IMR-90 (cell line): ENCODE measurements around the gene C21orf91. TPM values are rescaled to one million over a fixed set of nuclear protein-coding genes. Genes with fewer than 3 reads are reported as not detected.

Experiments used
- ATAC-seq: fragments of 200-7000 bp; cut with Tn5 transposase; 2 replicates; pipeline ENCODE4 v1.9.1; 2020; ENCODE audit warnings: low read depth, mild to moderate bottlenecking, moderate library complexity
- BruUV-seq: library from RNA; stranded (reverse); fragments of 400-500 nt; replicated peaks from 2 replicates; lab custom pipeline; 2021; lab: Mats Ljungman, UMichigan
- CTCF ChIA-PET: fragments of 300-600 bp; formaldehyde crosslinking; extraction: SDS; loops from one replicate; lab custom pipeline; 2021; ENCODE audit warnings: antibody characterized with exemption; lab: Yijun Ruan, JAX
- POLR2A ChIA-PET: fragments of 300-600 bp; sonication (Branson Sonifier 250); formaldehyde crosslinking; loops from one replicate; lab custom pipeline; 2022; ENCODE audit warnings: antibody characterized with exemption; ENCODE audit not compliant: unreplicated experiment; lab: Charles Lee
- DNase-seq: peaks from one replicate; pipeline ENCODE4 v3.0.0; 2013
- H2AFZ ChIP-seq: replicated peaks from 2 replicates; pipeline ENCODE3; 2013; ENCODE audit warnings: low read length, mild to moderate bottlenecking; ENCODE audit not compliant: poor library complexity
- H2AK5ac ChIP-seq: 2 replicates; pipeline ENCODE4 v1.6.1; 2013; ENCODE audit warnings: low read depth, low read length, inconsistent platforms
- H2AK9ac ChIP-seq: replicated peaks from 2 replicates; pipeline ENCODE3; 2013; ENCODE audit warnings: mild to moderate bottlenecking, low read depth, low read length, moderate library complexity; ENCODE audit not compliant: poor library complexity
- H2BK120ac ChIP-seq: 2 replicates; pipeline ENCODE4 v1.6.1; 2013; ENCODE audit warnings: low read depth, low read length, inconsistent platforms
- H2BK15ac ChIP-seq: 3 replicates; pipeline ENCODE4 v1.6.1; 2013; ENCODE audit warnings: low read depth, low read length, inconsistent platforms
- H2BK20ac ChIP-seq: 2 replicates; pipeline ENCODE4 v1.6.1; 2013; ENCODE audit warnings: low read depth, mild to moderate bottlenecking, inconsistent platforms, low read length, moderate library complexity
- H2BK5ac ChIP-seq: 2 replicates; pipeline ENCODE4 v1.6.1; 2013; ENCODE audit warnings: mild to moderate bottlenecking, low read depth, low read length, inconsistent platforms; ENCODE audit not compliant: poor library complexity, severe bottlenecking
- H3K14ac ChIP-seq: replicated peaks from 2 replicates; pipeline ENCODE4 v1.6.1; 2013; ENCODE audit warnings: low read depth, low read length, inconsistent platforms
- H3K18ac ChIP-seq: 2 replicates; pipeline ENCODE4 v1.6.1; 2013; ENCODE audit warnings: low read depth, low read length, control low read depth
- H3K23ac ChIP-seq: 2 replicates; pipeline ENCODE4 v1.6.1; 2013; ENCODE audit warnings: low read depth, low read length, inconsistent platforms
- H3K27ac ChIP-seq: 2 replicates; pipeline ENCODE4 v1.5.1; 2013; ENCODE audit warnings: mild to moderate bottlenecking, control low read depth, low read length; ENCODE audit not compliant: insufficient read depth
- H3K27me3 ChIP-seq: 2 replicates; pipeline ENCODE4 v1.6.1; 2013; ENCODE audit warnings: low read length; ENCODE audit not compliant: control insufficient read depth, insufficient read depth
- H3K36me3 ChIP-seq: 2 replicates; pipeline ENCODE4 v1.6.1; 2013; ENCODE audit warnings: low read length, mixed read lengths; ENCODE audit not compliant: control insufficient read depth, insufficient read depth
- H3K4ac ChIP-seq: 2 replicates; pipeline ENCODE4 v1.6.1; 2013; ENCODE audit warnings: low read depth, low read length, inconsistent platforms
- H3K4me1 ChIP-seq: 2 replicates; pipeline ENCODE4 v1.6.1; 2013; ENCODE audit warnings: low read length, mixed read lengths; ENCODE audit not compliant: control insufficient read depth, insufficient read depth
- H3K4me2 ChIP-seq: 2 replicates; pipeline ENCODE4 v1.6.1; 2013; ENCODE audit warnings: low read depth, mild to moderate bottlenecking, control low read depth, low read length, moderate library complexity
- H3K4me3 ChIP-seq: 2 replicates; pipeline ENCODE4 v1.5.1; 2013; ENCODE audit warnings: low read depth, mild to moderate bottlenecking, control low read depth, low read length, moderate library complexity; ENCODE audit not compliant: insufficient read depth
- H3K56ac ChIP-seq: 2 replicates; pipeline ENCODE4 v1.6.1; 2013; ENCODE audit warnings: low read length, inconsistent platforms; ENCODE audit not compliant: insufficient read depth; ENCODE audit errors: extremely low read depth
- H3K79me1 ChIP-seq, 2 experiments: 2 replicates each; pipeline ENCODE4 v1.6.1; 2013; ENCODE audit warnings: low read length in 2 of 2, inconsistent platforms in 1 of 2, low read depth in 1 of 2
- H3K9ac ChIP-seq: 2 replicates; pipeline ENCODE4 v1.6.1; 2013; ENCODE audit warnings: low read depth, low read length, control low read depth
- H3K9me1 ChIP-seq: 2 replicates; pipeline ENCODE4 v1.6.1; 2013; ENCODE audit warnings: low read length, inconsistent platforms; ENCODE audit not compliant: insufficient read depth
- H3K9me3 ChIP-seq: 2 replicates; pipeline ENCODE4 v1.6.1; 2013; ENCODE audit warnings: low read length; ENCODE audit not compliant: control insufficient read depth, insufficient read depth
- H4K20me1 ChIP-seq: 2 replicates; pipeline ENCODE4 v1.6.1; 2013; ENCODE audit warnings: low read length, inconsistent platforms; ENCODE audit not compliant: insufficient read depth
- H4K5ac ChIP-seq: 2 replicates; pipeline ENCODE4 v1.6.1; 2013; ENCODE audit warnings: mild to moderate bottlenecking, low read depth, low read length, control low read depth
- H4K8ac ChIP-seq, 2 experiments: 2 replicates each; pipeline ENCODE4 v1.6.1; 2013; ENCODE audit warnings: low read depth in 2 of 2, low read length in 2 of 2, control low read depth in 1 of 2, inconsistent platforms in 1 of 2
- H4K91ac ChIP-seq: 2 replicates; pipeline ENCODE4 v1.6.1; 2013; ENCODE audit warnings: low read depth, low read length, inconsistent platforms; ENCODE audit not compliant: insufficient read depth
- NFE2L2 ChIP-seq: fragments of 150-350 bp; IDR thresholded peaks from 2 replicates; pipeline ENCODE4 v1.6.1; 2016; ENCODE audit warnings: low read depth, mild to moderate bottlenecking, low read length
- RCOR1 ChIP-seq: IDR thresholded peaks from 2 replicates; pipeline ENCODE4 v1.6.1; 2012; ENCODE audit warnings: mild to moderate bottlenecking, low read length, improper control_type of control experiment; ENCODE audit not compliant: insufficient replicate concordance
- WGBS, 2 experiments: methylation state at CpG; one replicate each; pipeline versions ENCODE4 v1.1.5 to v1.1.7; 2013; ENCODE audit warnings: missing lambda C conversion rate in 2 of 2; ENCODE audit not compliant: insufficient read length in 1 of 2; ENCODE audit errors: extremely low coverage in 2 of 2; 5-methylcytosine and 5-hydroxymethylcytosine counted together
- dilution Hi-C: fragments of 300-500 bp; cut with HindIII; formaldehyde crosslinking; loops from one replicate; pipeline ENCODE4 v1.14.3; 2018; ENCODE audit warnings: low sequenced_read_pairs; ENCODE audit not compliant: unreplicated experiment
- in situ Hi-C: fragments of 300-500 bp; cut with MboI; formaldehyde crosslinking; loops from 3 replicates; pipeline ENCODE4 v1.14.3; 2019; ENCODE audit warnings: low sequenced_read_pairs, inconsistent platforms, mixed read lengths
- intact Hi-C: fragments of 100-400 bp; cut with micrococcal nuclease; formaldehyde crosslinking; loops from 2 replicates; pipeline ENCODE4 v1.10.0; 2022
- polyA plus RNA-seq, 3 experiments: library from polyadenylated mRNA; depleted of rRNA; stranded (reverse); fragments of >200 nt; gene quantifications; 2 replicates each; pipeline ENCODE4 v1.2.3, GENCODE V29; 2012; ENCODE audit warnings: low replicate concordance in 1 of 3
- total RNA-seq: library from RNA; depleted of rRNA; stranded (reverse); fragments of >200 nt; gene quantifications from 2 replicates; pipeline ENCODE4 v1.2.3, GENCODE V29; 2012

C21orf91 gene
- total and polyA plus RNA-seq, 2 of the 4 experiments (the other 2 are of a cell fraction), result 3.7 to 9.3 TPM

DNA sequence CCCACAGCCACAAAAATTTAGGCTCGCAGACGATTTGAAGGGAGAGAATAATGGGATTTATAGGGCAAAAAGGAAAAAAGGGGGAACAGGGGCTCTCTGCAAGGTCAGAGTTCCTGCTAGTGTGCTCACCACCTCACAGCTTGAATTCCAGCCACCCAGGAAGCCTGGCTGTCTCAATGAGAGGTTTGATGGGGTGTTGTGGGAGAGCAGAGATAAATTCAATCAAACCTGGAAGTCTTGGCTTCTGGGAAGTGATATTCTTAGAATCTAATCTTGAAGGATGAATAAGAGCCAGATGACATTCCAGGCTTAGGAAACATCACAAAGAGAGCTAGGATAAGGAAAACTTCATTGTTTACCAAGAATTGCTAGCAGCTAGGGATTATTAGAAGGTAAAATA lies 47.4 kb upstream of the C21orf91 start:
- H2BK15ac ChIP-seq, result no peak overlapping the region
- no peaks in the 10 kb centered on the region for H3K27me3 ChIP-seq
- no peak overlapping the region for H3K4ac ChIP-seq
- H4K91ac ChIP-seq, result no peak overlapping the region
- H2AK9ac ChIP-seq, result no peak overlapping the region
- in situ Hi-C loops (no loop called here), dilution Hi-C loops (no loop called here), intact Hi-C loops (no loop called here)
- DNase-seq (no peak), ATAC-seq (no peak)
- H3K27ac ChIP-seq, result no peak overlapping the region
- no peaks in the 10 kb centered on the region for H3K9me3 ChIP-seq
- H3K4me2 ChIP-seq, result no peak overlapping the region
- H3K23ac ChIP-seq, result no peak overlapping the region
- H3K9me1 ChIP-seq, result no peaks in the 10 kb centered on the region
- no peaks in the 10 kb centered on the region for H3K4me1 ChIP-seq
- H3K9ac ChIP-seq, result no peak overlapping the region
- H4K8ac ChIP-seq, result no peak overlapping the region
- ChIA-PET POLR2A (no interaction called here), CTCF (no interaction called here)
- H3K79me1 ChIP-seq, result no peaks in the 10 kb centered on the region
- no peak for TF ChIP-seq RCOR1
- no peak for TF ChIP-seq NFE2L2
- no peak overlapping the region for H2AFZ ChIP-seq
- H3K36me3 ChIP-seq, result no peaks in the 10 kb centered on the region
- no peak overlapping the region for H3K18ac ChIP-seq
- H3K56ac ChIP-seq, result no peak overlapping the region
- no CpG with 5 or more reads among the region's 2 CpGs for WGBS, 2 experiments
- no peak overlapping the region for H2AK5ac ChIP-seq
- no peaks in the 10 kb centered on the region for H4K20me1 ChIP-seq
- H3K4me3 ChIP-seq, result no peak overlapping the region
- H2BK120ac ChIP-seq, result no peak overlapping the region
- H2BK5ac ChIP-seq, result no peak overlapping the region
- BruUV-seq, result no TSS peak
- H3K14ac ChIP-seq, result no peak overlapping the region
- no peak overlapping the region for H2BK20ac ChIP-seq
- no peak overlapping the region for H4K5ac ChIP-seq
